K562 (cell line): ENCODE results near the gene SLC16A12. TPM values are rescaled to one million over a fixed set of nuclear protein-coding genes. Genes with fewer than 3 reads are reported as not detected.

Source experiments
- ATAC-seq: fragments of 200-7000 bp; cut with Tn5 transposase; 3 replicates; pipeline ENCODE4 v1.9.1; 2020; ENCODE audit warnings: moderate library complexity
- BruUV-seq: library from RNA; stranded (reverse); fragments of 400-500 nt; replicated peaks from 2 replicates; lab custom pipeline; 2021; lab: Mats Ljungman, UMichigan
- CTCF ChIA-PET: fragments of 300-600 bp; formaldehyde crosslinking; extraction: SDS; loops from one replicate; lab custom pipeline; 2021; ENCODE audit warnings: low intra/inter-chr PET ratio; lab: Yijun Ruan, JAX
- POLR2A ChIA-PET: fragments of 300-600, 350-650 bp; sonication (Branson Sonifier 250); formaldehyde crosslinking; extraction: SDS; loops from one replicate; lab custom pipeline; 2021; ENCODE audit warnings: antibody characterized with exemption, inconsistent platforms; lab: Yijun Ruan, JAX
- DNase-seq, 4 experiments: peaks; one replicate each; pipeline versions ENCODE4 v3.0.0 to v3.0.0-alpha.2; 2011 to 2018; ENCODE audit warnings: low spot score in 3 of 4, mixed read lengths in 3 of 4; ENCODE audit errors: extremely low read depth in 1 of 4
- FAIRE-seq: peaks from 2 replicates; lab custom pipeline; 2011; peaks lifted over from hg19 to GRCh38; lab: Jason Lieb, UNC
- H2AFZ ChIP-seq: 2 replicates; pipeline ENCODE4 v1.6.0; 2011; ENCODE audit warnings: low read depth, low read length, control low read depth, inconsistent platforms
- H3K27ac ChIP-seq: fragments of 200-600 bp; 3 replicates; pipeline ENCODE4 v1.8.0; 2011; ENCODE audit warnings: low read depth, mild to moderate bottlenecking, control low read depth, inconsistent platforms, low read length, moderate library complexity, mixed read lengths; ENCODE audit errors: extremely low read depth
- H3K27me3 ChIP-seq, 2 experiments: fragments of 300-600 bp in 1 of 2; 2 replicates in 1 of 2; 3 replicates in 1 of 2; pipeline versions ENCODE4 v1.6.0 to v1.8.0; 2011; ENCODE audit warnings: inconsistent platforms in 2 of 2, low read length in 2 of 2, mild to moderate bottlenecking in 1 of 2, mixed read lengths in 1 of 2, moderate library complexity in 1 of 2; ENCODE audit not compliant: control insufficient read depth in 2 of 2, insufficient read depth in 2 of 2
- H3K36me3 ChIP-seq: fragments of 300-600 bp; 3 replicates; pipeline ENCODE4 v1.8.0; 2011; ENCODE audit warnings: mild to moderate bottlenecking, low read length, inconsistent platforms; ENCODE audit not compliant: control insufficient read depth, insufficient read depth
- H3K4me1 ChIP-seq, 2 experiments: fragments of 200-600 bp in 1 of 2; replicated peaks in 1 of 2; 2 replicates in 1 of 2; 3 replicates in 1 of 2; pipeline versions ENCODE4 v1.5.1 to v1.8.0; 2011; ENCODE audit warnings: inconsistent platforms in 2 of 2, low read length in 2 of 2, mild to moderate bottlenecking in 1 of 2, mixed read lengths in 1 of 2, moderate library complexity in 1 of 2; ENCODE audit not compliant: control insufficient read depth in 2 of 2, insufficient read depth in 2 of 2
- H3K4me2 ChIP-seq: 2 replicates; pipeline ENCODE4 v1.6.1; 2011; ENCODE audit warnings: low read length, control low read depth, inconsistent platforms, mixed read lengths; ENCODE audit not compliant: insufficient read depth
- H3K4me3 ChIP-seq: fragments of 200-600 bp; sonication (generic), shearing (Covaris generic); 2 replicates; pipeline ENCODE4 v1.5.1; 2016; ENCODE audit warnings: control low read depth, inconsistent platforms
- H3K79me2 ChIP-seq: fragments of 200-600 bp; 3 replicates; pipeline ENCODE4 v1.8.0; 2011; ENCODE audit warnings: low read length, inconsistent platforms; ENCODE audit not compliant: control insufficient read depth, insufficient read depth
- H3K9ac ChIP-seq, 2 experiments: 2 replicates each; pipeline versions ENCODE4 v1.6.0 to v1.6.1; 2011; ENCODE audit warnings: low read depth in 2 of 2, low read length in 2 of 2, control low read depth in 1 of 2, inconsistent platforms in 1 of 2, mild to moderate bottlenecking in 1 of 2, mixed read lengths in 1 of 2; ENCODE audit not compliant: insufficient read depth in 1 of 2
- H3K9me1 ChIP-seq: one replicate; pipeline ENCODE4 v1.6.0; 2011; ENCODE audit warnings: inconsistent platforms, mild to moderate bottlenecking, low read length, moderate library complexity; ENCODE audit not compliant: control insufficient read depth, insufficient read depth
- H3K9me3 ChIP-seq: replicated peaks from 2 replicates; pipeline ENCODE4 v1.5.1; 2011; ENCODE audit warnings: low read depth, low read length, inconsistent platforms; ENCODE audit not compliant: control insufficient read depth, insufficient read depth
- H4K20me1 ChIP-seq: replicated peaks from 2 replicates; pipeline ENCODE4 v1.6.1; 2011; ENCODE audit warnings: low read length, inconsistent platforms, mixed read lengths; ENCODE audit not compliant: control insufficient read depth, insufficient read depth
- HOXB6 ChIP-seq: fragments of 250-450 bp; sonication (Bioruptor Pico); IDR thresholded peaks from 2 replicates; pipeline ENCODE4 v1.5.1; 2022; ENCODE audit warnings: mild to moderate bottlenecking, borderline replicate concordance
- POLR2H ChIP-seq: IDR thresholded peaks from 2 replicates; pipeline ENCODE4 v1.6.1; 2016; ENCODE audit warnings: missing genetic modification characterization, low read depth, mild to moderate bottlenecking, control low read depth, missing compliant biosample characterization, moderate library complexity
- PRPF4 ChIP-seq: fragments of 200-400 bp; formaldehyde crosslinking; IDR thresholded peaks from one replicate; pipeline ENCODE4 v1.6.1; 2017; ENCODE audit warnings: low read length, low read depth, mild to moderate bottlenecking; ENCODE audit not compliant: insufficient read depth, poor library complexity, severe bottlenecking
- TOE1 ChIP-seq, 2 experiments: fragments of 450-650 bp in 1 of 2; sonication (generic) in 1 of 2; formaldehyde crosslinking in 1 of 2; IDR thresholded peaks; 2 replicates each; pipeline versions ENCODE4 v1.7.1 to v1.8.0; 2016 to 2022; ENCODE audit warnings: borderline replicate concordance in 2 of 2, mild to moderate bottlenecking in 2 of 2, antibody characterized with exemption in 1 of 2, inconsistent platforms in 1 of 2, low read depth in 1 of 2, missing genetic modification reagents in 1 of 2, moderate library complexity in 1 of 2
- XRCC5 ChIP-seq: fragments of 200-400 bp; formaldehyde crosslinking; IDR thresholded peaks from 2 replicates; pipeline ENCODE4 v1.6.1; 2017; ENCODE audit warnings: low read depth, mild to moderate bottlenecking, low read length
- ZFP36 ChIP-seq: fragments of 150-350 bp; IDR thresholded peaks from 2 replicates; pipeline ENCODE4 v1.6.1; 2018; ENCODE audit warnings: low read length, low read depth; ENCODE audit not compliant: partially characterized antibody
- ZNF3 ChIP-seq: fragments of 250-450 bp; sonication (Bioruptor Pico); IDR thresholded peaks from 2 replicates; pipeline ENCODE4 v1.5.0; 2021; ENCODE audit warnings: mild to moderate bottlenecking, moderate library complexity
- WGBS: fragments of 100-300 bp; shearing (Covaris generic); methylation state at CpG from one replicate; pipeline ENCODE4 v1.1.6; 2016; ENCODE audit warnings: low coverage, mixed read lengths; ENCODE audit not compliant: insufficient coverage; ENCODE audit errors: missing lambda C conversion rate; 5-methylcytosine and 5-hydroxymethylcytosine counted together
- in situ Hi-C: fragments of 300-500 bp; cut with MboI; formaldehyde crosslinking; loops from 4 replicates; pipeline ENCODE4 v1.15.0; 2018; ENCODE audit warnings: inconsistent platforms, mixed read lengths
- intact Hi-C: fragments of 100-400 bp; cut with micrococcal nuclease; formaldehyde crosslinking; loops from 2 replicates; pipeline ENCODE4 v1.14.2; 2022
- polyA plus RNA-seq, 8 experiments: library from polyadenylated mRNA; depleted of rRNA in 4 of 8; stranded (reverse) in 5 of 8; unstranded in 3 of 8; fragments of >200 nt; fragmentation: Nextera tagmentation in 2 of 8; fragmentation: Illumina TruSeq in 1 of 8; extraction: Ambion mirVana in 2 of 8; extraction: Trizol in 1 of 8; gene quantifications; 2 replicates each; pipeline versions ENCODE4 v1.2.1 to v1.2.3, GENCODE V29; 2011 to 2014; ENCODE audit warnings: inconsistent platforms in 1 of 8, missing spikeins in 1 of 8
- total RNA-seq, 7 experiments: library from RNA; depleted of rRNA in 6 of 7; stranded (reverse); fragments of >200 nt in 6 of 7; fragmentation: Illumina TruSeq in 2 of 7; extraction: Trizol in 2 of 7; gene quantifications; 2 replicates each; pipeline versions ENCODE4 v1.2.1 to v1.2.3, GENCODE V29; 2011 to 2021; ENCODE audit warnings: low replicate concordance in 1 of 7
- TF ChIP-seq, protein P1 (sequence below), 3 experiments: fragments of 200-800 bp in 1 of 3; sonication (Bioruptor generic) in 1 of 3; sonication (generic) in 1 of 3; formaldehyde crosslinking in 1 of 3; IDR thresholded peaks; 2 replicates each; pipeline versions ENCODE4 v1.6.1 to v1.8.0; 2016 to 2022; ENCODE audit warnings: mild to moderate bottlenecking in 2 of 3, missing compliant biosample characterization in 2 of 3, missing genetic modification characterization in 2 of 3, missing genetic modification reagents in 1 of 3
- TF ChIP-seq, protein P2 (sequence below): sonication (generic); formaldehyde crosslinking; IDR thresholded peaks from 2 replicates; pipeline ENCODE4 v1.8.0; 2023; ENCODE audit warnings: missing genetic modification reagents, mild to moderate bottlenecking, borderline replicate concordance

The SLC16A12 gene
- total and polyA plus RNA-seq, 9 of the 15 experiments (the other 6 are each of a cell fraction or from before 2014, with no cell fraction given) = not detected

DNA sequence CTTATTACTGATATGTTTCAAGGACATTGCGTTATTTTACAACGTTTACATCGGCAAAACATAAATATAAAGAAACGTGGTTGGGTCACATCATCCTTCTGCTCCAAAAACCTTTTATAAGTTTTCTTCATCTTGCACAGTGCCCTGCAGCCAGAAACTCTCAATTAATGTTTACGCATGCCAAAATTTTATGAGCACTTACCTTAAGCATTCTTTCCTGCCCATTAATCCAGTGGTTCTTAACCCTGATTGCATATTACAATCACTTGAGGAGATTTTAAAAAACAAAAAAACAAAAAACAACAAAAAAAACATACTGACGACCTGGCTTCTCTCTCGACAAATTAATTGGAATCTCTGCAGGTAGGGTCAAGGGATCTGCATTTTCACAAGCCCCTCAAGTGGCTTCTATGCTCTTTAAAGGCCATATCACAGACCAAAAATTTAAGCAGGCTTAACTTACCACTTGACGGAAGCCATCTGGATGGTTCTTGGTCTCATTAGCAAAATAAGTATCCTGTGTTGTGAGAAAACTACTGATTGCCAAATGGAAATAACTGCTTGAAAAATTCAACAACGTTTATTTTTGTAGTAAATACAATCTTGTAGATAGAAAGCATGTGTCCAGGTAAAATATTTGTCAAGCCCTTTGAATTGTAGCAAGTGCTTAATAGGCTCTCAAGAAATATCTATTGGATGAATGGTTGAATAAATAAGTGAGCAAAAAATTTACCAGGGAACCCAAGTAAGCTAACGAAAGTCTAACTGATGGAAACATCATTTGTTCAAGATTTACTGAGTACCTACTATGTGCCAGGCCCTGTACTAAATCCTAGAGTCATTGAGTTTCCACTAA lies 30.9 kb upstream of the SLC16A12 start:
- CTCF ChIA-PET = no interaction called here
- no peak overlapping the region for H3K4me3 ChIP-seq
- intact Hi-C loops = loop anchor here (10.0 kb wide), 1 partner anchor 272 kb away; no protein-coding TSS in a partner anchor
- POLR2A ChIA-PET = no interaction called here
- no peak overlapping the region for H3K9ac ChIP-seq
- ATAC-seq (no peak), FAIRE-seq (no peak), DNase-seq (no peak)
- H3K9me3 ChIP-seq = no peaks in the 10 kb centered on the region
- H3K27me3 ChIP-seq = peaks cover 0 to 4% of the 10 kb centered on the region in 2 experiments; a peak in 1 of 5 replicates
- H3K36me3 ChIP-seq = no peaks in the 10 kb centered on the region
- H3K27ac ChIP-seq = no peak overlapping the region
- no peaks in the 10 kb centered on the region for H3K9me1 ChIP-seq
- no peak overlapping the region for H3K4me2 ChIP-seq
- TF ChIP-seq ZNF3 = no peak
- TF ChIP-seq HOXB6 (CRISPR knock-in tag) = no peak
- no peak for TF ChIP-seq POLR2H (tag)
- TF ChIP-seq, protein P1, sequence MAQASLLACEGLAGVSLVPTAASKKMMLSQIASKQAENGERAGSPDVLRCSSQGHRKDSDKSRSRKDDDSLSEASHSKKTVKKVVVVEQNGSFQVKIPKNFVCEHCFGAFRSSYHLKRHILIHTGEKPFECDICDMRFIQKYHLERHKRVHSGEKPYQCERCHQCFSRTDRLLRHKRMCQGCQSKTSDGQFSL (CRISPR knock-in tag; IDR thresholded peaks at IDR 0.05) = no peak
- TF ChIP-seq, protein P1 (tag; IDR thresholded peaks at IDR 0.05) = no peak
- TF ChIP-seq TOE1 (IDR thresholded peaks at IDR 0.05; ENCODE audit: borderline replicate concordance) = no peak
- TF ChIP-seq TOE1 (CRISPR knock-in tag; IDR thresholded peaks at IDR 0.05; ENCODE audit: borderline replicate concordance, low read depth) = no peak
- TF ChIP-seq ZFP36 = no peak
- TF ChIP-seq PRPF4 = no peak
- no peak for TF ChIP-seq XRCC5
- TF ChIP-seq, protein P2, sequence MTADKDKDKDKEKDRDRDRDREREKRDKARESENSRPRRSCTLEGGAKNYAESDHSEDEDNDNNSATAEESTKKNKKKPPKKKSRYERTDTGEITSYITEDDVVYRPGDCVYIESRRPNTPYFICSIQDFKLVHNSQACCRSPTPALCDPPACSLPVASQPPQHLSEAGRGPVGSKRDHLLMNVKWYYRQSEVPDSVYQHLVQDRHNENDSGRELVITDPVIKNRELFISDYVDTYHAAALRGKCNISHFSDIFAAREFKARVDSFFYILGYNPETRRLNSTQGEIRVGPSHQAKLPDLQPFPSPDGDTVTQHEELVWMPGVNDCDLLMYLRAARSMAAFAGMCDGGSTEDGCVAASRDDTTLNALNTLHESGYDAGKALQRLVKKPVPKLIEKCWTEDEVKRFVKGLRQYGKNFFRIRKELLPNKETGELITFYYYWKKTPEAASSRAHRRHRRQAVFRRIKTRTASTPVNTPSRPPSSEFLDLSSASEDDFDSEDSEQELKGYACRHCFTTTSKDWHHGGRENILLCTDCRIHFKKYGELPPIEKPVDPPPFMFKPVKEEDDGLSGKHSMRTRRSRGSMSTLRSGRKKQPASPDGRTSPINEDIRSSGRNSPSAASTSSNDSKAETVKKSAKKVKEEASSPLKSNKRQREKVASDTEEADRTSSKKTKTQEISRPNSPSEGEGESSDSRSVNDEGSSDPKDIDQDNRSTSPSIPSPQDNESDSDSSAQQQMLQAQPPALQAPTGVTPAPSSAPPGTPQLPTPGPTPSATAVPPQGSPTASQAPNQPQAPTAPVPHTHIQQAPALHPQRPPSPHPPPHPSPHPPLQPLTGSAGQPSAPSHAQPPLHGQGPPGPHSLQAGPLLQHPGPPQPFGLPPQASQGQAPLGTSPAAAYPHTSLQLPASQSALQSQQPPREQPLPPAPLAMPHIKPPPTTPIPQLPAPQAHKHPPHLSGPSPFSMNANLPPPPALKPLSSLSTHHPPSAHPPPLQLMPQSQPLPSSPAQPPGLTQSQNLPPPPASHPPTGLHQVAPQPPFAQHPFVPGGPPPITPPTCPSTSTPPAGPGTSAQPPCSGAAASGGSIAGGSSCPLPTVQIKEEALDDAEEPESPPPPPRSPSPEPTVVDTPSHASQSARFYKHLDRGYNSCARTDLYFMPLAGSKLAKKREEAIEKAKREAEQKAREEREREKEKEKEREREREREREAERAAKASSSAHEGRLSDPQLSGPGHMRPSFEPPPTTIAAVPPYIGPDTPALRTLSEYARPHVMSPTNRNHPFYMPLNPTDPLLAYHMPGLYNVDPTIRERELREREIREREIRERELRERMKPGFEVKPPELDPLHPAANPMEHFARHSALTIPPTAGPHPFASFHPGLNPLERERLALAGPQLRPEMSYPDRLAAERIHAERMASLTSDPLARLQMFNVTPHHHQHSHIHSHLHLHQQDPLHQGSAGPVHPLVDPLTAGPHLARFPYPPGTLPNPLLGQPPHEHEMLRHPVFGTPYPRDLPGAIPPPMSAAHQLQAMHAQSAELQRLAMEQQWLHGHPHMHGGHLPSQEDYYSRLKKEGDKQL (CRISPR knock-in tag) = no peak
- no peaks in the 10 kb centered on the region for H4K20me1 ChIP-seq
- BruUV-seq = no TSS peak
- H2AFZ ChIP-seq = no peak overlapping the region
- no peaks in the 10 kb centered on the region for H3K79me2 ChIP-seq
- H3K4me1 ChIP-seq = no peaks in the 10 kb centered on the region
- in situ Hi-C loops = no loop called here
- 14% methylated on average over 10 of the region's 10 CpGs for WGBS
